Measurements from ENCODE around the gene PMM1. TPM values are rescaled to one million over a fixed set of nuclear protein-coding genes. Genes with fewer than 3 reads are reported as not detected.

Gene PMM1
- polyA plus RNA-seq, 1 donor from 2014 or later, result 55.5 TPM

GRCh38 chr22:41541484-41541883, 48.2 kb downstream of the PMM1 start:
- no peaks in the 10 kb centered on the region for H3K36me3 ChIP-seq (ENCODE audit: insufficient read depth, low read length)
- TF ChIP-seq SMC3 (conservative IDR thresholded peaks at IDR 0.05; ENCODE audit: poor library complexity) (no peak), POLR2AphosphoS5 (IDR thresholded peaks at IDR 0.05) (no peak), TAF1 (IDR thresholded peaks at IDR 0.05; ENCODE audit: low read depth) (no peak), EZH2 (IDR thresholded peaks at IDR 0.05; ENCODE audit: borderline replicate concordance, insufficient read depth, low read length, poor library complexity, severe bottlenecking) (no peak), EP300 (conservative IDR thresholded peaks at IDR 0.05; ENCODE audit: poor library complexity, severe bottlenecking) (no peak), RAD21 (conservative IDR thresholded peaks at IDR 0.05) (no peak), REST (IDR thresholded peaks at IDR 0.05; ENCODE audit: borderline replicate concordance) (no peak), CTCF (IDR thresholded peaks at IDR 0.05; ENCODE audit: poor library complexity, severe bottlenecking) (no peak), MXI1 (conservative IDR thresholded peaks at IDR 0.05; ENCODE audit: poor library complexity, severe bottlenecking) (no peak)
- H3K4me2 ChIP-seq (ENCODE audit: low read length), result no peak overlapping the region
- H3K9ac ChIP-seq (ENCODE audit: low read length), result no peak overlapping the region
- H3K9me3 ChIP-seq (ENCODE audit: low read length), result no peaks in the 10 kb centered on the region
- no peaks in the 10 kb centered on the region for H3K27me3 ChIP-seq (ENCODE audit: insufficient read depth, low read depth, low read length)
- H3F3A ChIP-seq (ENCODE audit: insufficient read depth, low read length, poor library complexity, severe bottlenecking), result no peaks in the 10 kb centered on the region
- H2AFZ ChIP-seq (ENCODE audit: low read depth, low read length), result no peak overlapping the region
- H3K9me2 ChIP-seq (ENCODE audit: insufficient read depth, low read length), result no peaks in the 10 kb centered on the region
- peaks cover 25% of the 10 kb centered on the region for H3K79me2 ChIP-seq (replicated peaks; ENCODE audit: insufficient read depth, low read length)
- H4K20me1 ChIP-seq (ENCODE audit: insufficient read depth), result no peaks in the 10 kb centered on the region
- peak overlapping the region; percentile 99 for H3K4me3 ChIP-seq (ENCODE audit: low read length)
- no peak overlapping the region for H3K27ac ChIP-seq (ENCODE audit: low read length)

- Histone ChIP-seq H3K4me3 (ENCODE audit: low read length) (no peak overlapping the region), H3F3A (ENCODE audit: insufficient read depth, low read length, poor library complexity, severe bottlenecking) (no peaks in the 10 kb centered on the region), H3K9me3 (ENCODE audit: low read length) (no peaks in the 10 kb centered on the region), H3K4me2 (ENCODE audit: low read length) (no peak overlapping the region), H3K9me2 (ENCODE audit: insufficient read depth, low read length) (no peaks in the 10 kb centered on the region), H3K27me3 (ENCODE audit: insufficient read depth, low read depth, low read length) (no peaks in the 10 kb centered on the region), H4K20me1 (ENCODE audit: insufficient read depth) (no peaks in the 10 kb centered on the region), H3K36me3 (ENCODE audit: insufficient read depth, low read length) (no peaks in the 10 kb centered on the region), H3K9ac (ENCODE audit: low read length) (no peak overlapping the region), H2AFZ (ENCODE audit: low read depth, low read length) (no peak overlapping the region), H3K79me2 (replicated peaks; ENCODE audit: insufficient read depth, low read length) (peaks cover 25% of the 10 kb centered on the region), H3K27ac (ENCODE audit: low read length) (no peak overlapping the region)
- TF ChIP-seq SMC3 (conservative IDR thresholded peaks at IDR 0.05; ENCODE audit: poor library complexity) (no peak), CTCF (IDR thresholded peaks at IDR 0.05; ENCODE audit: poor library complexity, severe bottlenecking) (no peak), EZH2 (IDR thresholded peaks at IDR 0.05; ENCODE audit: borderline replicate concordance, insufficient read depth, low read length, poor library complexity, severe bottlenecking) (no peak), MXI1 (conservative IDR thresholded peaks at IDR 0.05; ENCODE audit: poor library complexity, severe bottlenecking) (no peak), EP300 (conservative IDR thresholded peaks at IDR 0.05; ENCODE audit: poor library complexity, severe bottlenecking) (no peak), REST (IDR thresholded peaks at IDR 0.05; ENCODE audit: borderline replicate concordance) (no peak)
These were observed 49.3 kb downstream of the PMM1 start for GRCh38 chr22:41540365-41540764.

Data from neural cell (in vitro differentiated cells).